Measurements from ENCODE around the gene SLC25A19. TPM values are rescaled to one million over a fixed set of nuclear protein-coding genes. Genes with fewer than 3 reads are reported as not detected.

SLC25A19 gene
- total and polyA plus RNA-seq, 2 of the 8 experiments (the other 6 are each of a cell fraction or from before 2014, with no cell fraction given) = 28.6 to 32.6 TPM

- 0 out of 4 replicates have a peak, but pooled peaks of 1 of the 2 experiments have one; percentile 50 for TF ChIP-seq HDAC2 (IDR thresholded peaks at IDR 0.05; ENCODE audit: borderline replicate concordance in 1 of 2, low read depth in 2 of 2, low read length in 2 of 2)
- peak; percentile 96 for TF ChIP-seq KDM5A (IDR thresholded peaks at IDR 0.05; ENCODE audit: low read length)
These were observed 27.7 kb downstream of the SLC25A19 start, which contains the start of the genes GGA3 and MRPS7 (continued) for GRCh38 chr17:75261336-75262111.
